PC-3 (cell line): ENCODE data around the gene CYP27C1. TPM values are rescaled to one million over a fixed set of nuclear protein-coding genes. Genes with fewer than 3 reads are reported as not detected.

Experiments
- ATAC-seq: fragments of 200-7000 bp; cut with Tn5 transposase; 2 replicates; pipeline ENCODE4 v1.9.1; 2020; ENCODE audit warnings: mild to moderate bottlenecking, moderate library complexity
- BruUV-seq: library from RNA; stranded (reverse); fragments of 400-500 nt; replicated peaks from 2 replicates; lab custom pipeline; 2021; lab: Mats Ljungman, UMichigan
- CTCF ChIA-PET: fragments of 300-600 bp; sonication (Branson Sonifier 250); formaldehyde crosslinking; loops from one replicate; lab custom pipeline; 2022; ENCODE audit warnings: antibody characterized with exemption; lab: Charles Lee
- POLR2A ChIA-PET: fragments of 300-600 bp; sonication (Branson Sonifier 250); formaldehyde crosslinking; loops from one replicate; lab custom pipeline; 2022; ENCODE audit warnings: antibody characterized with exemption; ENCODE audit not compliant: unreplicated experiment; lab: Charles Lee
- DNase-seq: peaks from one replicate; pipeline ENCODE4 v3.0.0-alpha.2; 2015
- H2AFZ ChIP-seq: fragments of 300-600 bp; sonication (generic); 2 replicates; pipeline ENCODE4 v1.6.0; 2016; ENCODE audit warnings: antibody characterized with exemption, low read length
- H3F3A ChIP-seq: fragments of 300-600 bp; sonication (generic); one replicate; pipeline ENCODE4 v1.6.0; 2017; ENCODE audit warnings: antibody characterized with exemption, low read length, control low read depth, mild to moderate bottlenecking; ENCODE audit not compliant: unreplicated experiment
- H3K27ac ChIP-seq: fragments of 300-600 bp; sonication (generic); 2 replicates; pipeline ENCODE4 v1.5.1; 2016; ENCODE audit warnings: mild to moderate bottlenecking, low read length
- H3K27me3 ChIP-seq: fragments of 300-600 bp; sonication (generic); 2 replicates; pipeline ENCODE4 v1.6.1; 2016; ENCODE audit warnings: low read length, mixed read lengths
- H3K36me3 ChIP-seq: fragments of 300-600 bp; sonication (generic); 2 replicates; pipeline ENCODE4 v1.6.1; 2016; ENCODE audit warnings: low read depth, mixed run types, low read length, mixed read lengths
- H3K4me1 ChIP-seq: fragments of 300-600 bp; sonication (generic); 2 replicates; pipeline ENCODE4 v1.5.1; 2016; ENCODE audit warnings: low read length; ENCODE audit not compliant: insufficient read depth
- H3K4me2 ChIP-seq: fragments of 300-600 bp; sonication (generic); 2 replicates; pipeline ENCODE4 v1.6.0; 2016; ENCODE audit warnings: low read length
- H3K4me3 ChIP-seq: fragments of 300-600 bp; sonication (generic); 2 replicates; pipeline ENCODE4 v1.5.1; 2016; ENCODE audit warnings: mild to moderate bottlenecking, low read length, mixed read lengths
- H3K79me2 ChIP-seq: fragments of 300-600 bp; sonication (generic); 2 replicates; pipeline ENCODE4 v1.6.1; 2017; ENCODE audit warnings: low read length, mixed read lengths
- H3K9ac ChIP-seq: fragments of 300-600 bp; sonication (generic); 2 replicates; pipeline ENCODE4 v1.6.0; 2016; ENCODE audit warnings: mild to moderate bottlenecking, low read length
- H3K9me2 ChIP-seq: fragments of 300-600 bp; sonication (generic); replicated peaks from 2 replicates; pipeline ENCODE4 v1.6.1; 2016; ENCODE audit warnings: mixed run types, low read length, mixed read lengths
- H3K9me3 ChIP-seq: fragments of 300-600 bp; sonication (generic); 2 replicates; pipeline ENCODE4 v1.6.1; 2016; ENCODE audit warnings: low read length, mixed read lengths
- H4K20me1 ChIP-seq: fragments of 300-600 bp; sonication (generic); 2 replicates; pipeline ENCODE4 v1.6.1; 2016; ENCODE audit warnings: low read length, mixed read lengths
- EZH2 ChIP-seq: fragments of 300-600 bp; sonication (generic); IDR thresholded peaks from one replicate; pipeline ENCODE4 v1.6.1; 2017; ENCODE audit warnings: antibody characterized with exemption, mild to moderate bottlenecking, low read length; ENCODE audit not compliant: unreplicated experiment
- EZH2phosphoT487 ChIP-seq: fragments of 300-600 bp; sonication (generic); IDR thresholded peaks from 2 replicates; pipeline ENCODE4 v1.6.1; 2018; ENCODE audit warnings: mild to moderate bottlenecking, antibody characterized with exemption, low read length, borderline replicate concordance
- intact Hi-C: fragments of 100-400 bp; cut with micrococcal nuclease; formaldehyde crosslinking; loops from 2 replicates; pipeline ENCODE4 v1.9.0; 2023
- total RNA-seq: library from RNA; depleted of rRNA; stranded (reverse); fragments of >200 nt; gene quantifications from 2 replicates; pipeline ENCODE4 v1.2.3, GENCODE V29; 2014
- TF ChIP-seq, protein P1 (sequence below): fragments of 300-600 bp; sonication (generic); conservative IDR thresholded peaks from 2 replicates; pipeline ENCODE4 v1.5.1; 2017; ENCODE audit warnings: antibody characterized with exemption, low read depth, mild to moderate bottlenecking, low read length

CYP27C1 gene
- total RNA-seq, 1 experiment from 2014 or later = 0.36 TPM

DNA sequence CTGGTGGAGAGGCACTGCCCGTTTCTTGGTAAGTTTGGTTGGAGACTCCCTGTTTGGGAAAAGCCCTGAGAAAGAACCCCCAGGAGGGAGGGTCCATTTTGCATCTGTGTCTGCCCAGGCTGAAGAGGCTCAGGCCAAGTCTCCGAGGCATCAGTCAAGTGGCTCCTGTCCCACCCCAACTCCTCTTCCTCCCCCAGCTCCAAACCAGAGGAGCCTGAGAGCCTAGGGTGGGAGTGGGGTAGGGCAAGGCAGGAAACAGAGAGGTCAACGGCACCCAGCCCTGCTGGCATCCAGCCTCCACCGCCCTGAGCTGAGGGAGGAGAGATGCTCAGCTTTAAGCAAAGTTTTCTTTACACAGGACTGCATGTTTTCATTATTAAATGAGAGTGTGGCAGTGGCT is 38.2 kb downstream of the CYP27C1 start:
- no peak for ATAC-seq

GRCh38 chr2:127179766-127180165 is 40.3 kb downstream of the CYP27C1 start:
- Histone ChIP-seq H3K79me2 (no peaks in the 10 kb centered on the region), H3K4me1 (no peaks in the 10 kb centered on the region), H3K4me2 (no peak overlapping the region), H4K20me1 (no peaks in the 10 kb centered on the region), H3K27me3 (no peaks in the 10 kb centered on the region), H3K36me3 (no peaks in the 10 kb centered on the region), H3K9me2 (no peaks in the 10 kb centered on the region), H3K27ac (no peak overlapping the region), H2AFZ (no peak overlapping the region), H3K4me3 (no peak overlapping the region), H3K9me3 (no peaks in the 10 kb centered on the region), H3K9ac (no peak overlapping the region), H3F3A (no peaks in the 10 kb centered on the region)
- no peak for DNase-seq
- CTCF ChIA-PET = no interaction called here
- ATAC-seq = no peak
- BruUV-seq = no TSS peak
- POLR2A ChIA-PET = interaction anchor here (0.5 kb wide), 1 partner anchor 54 kb away, joined by 5 read pairs; no protein-coding TSS in a partner anchor
- intact Hi-C loops = no loop called here
- TF ChIP-seq, protein P1, sequence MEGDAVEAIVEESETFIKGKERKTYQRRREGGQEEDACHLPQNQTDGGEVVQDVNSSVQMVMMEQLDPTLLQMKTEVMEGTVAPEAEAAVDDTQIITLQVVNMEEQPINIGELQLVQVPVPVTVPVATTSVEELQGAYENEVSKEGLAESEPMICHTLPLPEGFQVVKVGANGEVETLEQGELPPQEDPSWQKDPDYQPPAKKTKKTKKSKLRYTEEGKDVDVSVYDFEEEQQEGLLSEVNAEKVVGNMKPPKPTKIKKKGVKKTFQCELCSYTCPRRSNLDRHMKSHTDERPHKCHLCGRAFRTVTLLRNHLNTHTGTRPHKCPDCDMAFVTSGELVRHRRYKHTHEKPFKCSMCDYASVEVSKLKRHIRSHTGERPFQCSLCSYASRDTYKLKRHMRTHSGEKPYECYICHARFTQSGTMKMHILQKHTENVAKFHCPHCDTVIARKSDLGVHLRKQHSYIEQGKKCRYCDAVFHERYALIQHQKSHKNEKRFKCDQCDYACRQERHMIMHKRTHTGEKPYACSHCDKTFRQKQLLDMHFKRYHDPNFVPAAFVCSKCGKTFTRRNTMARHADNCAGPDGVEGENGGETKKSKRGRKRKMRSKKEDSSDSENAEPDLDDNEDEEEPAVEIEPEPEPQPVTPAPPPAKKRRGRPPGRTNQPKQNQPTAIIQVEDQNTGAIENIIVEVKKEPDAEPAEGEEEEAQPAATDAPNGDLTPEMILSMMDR = no peak
- no peak for TF ChIP-seq EZH2
- no peak for TF ChIP-seq EZH2phosphoT487

More for the DNA sequence above, 38.2 kb downstream of the CYP27C1 start:
- no peaks in the 10 kb centered on the region for H3K36me3 ChIP-seq
- H3K79me2 ChIP-seq = no peaks in the 10 kb centered on the region
- no peak overlapping the region for H3K4me3 ChIP-seq
- no peak for DNase-seq
- H3K9me2 ChIP-seq = no peaks in the 10 kb centered on the region
- H2AFZ ChIP-seq = no peak overlapping the region
- H3K4me1 ChIP-seq = no peaks in the 10 kb centered on the region
- no peaks in the 10 kb centered on the region for H4K20me1 ChIP-seq
- H3K27ac ChIP-seq = no peak overlapping the region
- ChIA-PET CTCF (no interaction called here), POLR2A (no interaction called here)
- intact Hi-C loops = no loop called here
- H3F3A ChIP-seq = no peaks in the 10 kb centered on the region
- no peaks in the 10 kb centered on the region for H3K9me3 ChIP-seq
- no peaks in the 10 kb centered on the region for H3K27me3 ChIP-seq
- H3K4me2 ChIP-seq = no peak overlapping the region
- no TSS peak for BruUV-seq
- TF ChIP-seq, protein P1 = no peak
- TF ChIP-seq EZH2phosphoT487 = no peak
- no peak for TF ChIP-seq EZH2
- H3K9ac ChIP-seq = no peak overlapping the region

- CTCF ChIA-PET = no interaction called here
- ATAC-seq (no peak), DNase-seq (no peak)
- intact Hi-C loops = no loop called here
- Histone ChIP-seq H3K4me2 (no peak overlapping the region), H3K9ac (no peak overlapping the region), H3F3A (no peaks in the 10 kb centered on the region), H3K9me2 (no peaks in the 10 kb centered on the region), H3K36me3 (no peaks in the 10 kb centered on the region), H3K9me3 (no peaks in the 10 kb centered on the region), H2AFZ (no peak overlapping the region), H3K27ac (no peak overlapping the region), H3K4me3 (no peak overlapping the region), H3K79me2 (no peaks in the 10 kb centered on the region), H3K4me1 (peaks cover 7% of the 10 kb centered on the region), H4K20me1 (no peaks in the 10 kb centered on the region), H3K27me3 (no peaks in the 10 kb centered on the region)
- POLR2A ChIA-PET = no interaction called here
- TF ChIP-seq, protein P1 = no peak
- no peak for TF ChIP-seq EZH2
- no peak for TF ChIP-seq EZH2phosphoT487
- BruUV-seq = no TSS peak
Measured at GRCh38 chr2:127177617-127178263, 42.4 kb downstream of the CYP27C1 start.
